Occipital lobe (tissue), 2 donors: ENCODE results near the gene KIAA0930. TPM values are rescaled to one million over a fixed set of nuclear protein-coding genes. Genes with fewer than 3 reads are reported as not detected.

Source experiments
- DNase-seq: peaks from one replicate; lab custom pipeline; 2025; lab: John Stamatoyannopoulos, UW
- total RNA-seq: library from RNA; depleted of rRNA; stranded (reverse); fragments of >200 nt; gene quantifications from one replicate; pipeline ENCODE4 v1.2.3, GENCODE V29; 2014

KIAA0930 gene
- total RNA-seq, 1 donor from 2014 or later, result 61.0 TPM

DNA sequence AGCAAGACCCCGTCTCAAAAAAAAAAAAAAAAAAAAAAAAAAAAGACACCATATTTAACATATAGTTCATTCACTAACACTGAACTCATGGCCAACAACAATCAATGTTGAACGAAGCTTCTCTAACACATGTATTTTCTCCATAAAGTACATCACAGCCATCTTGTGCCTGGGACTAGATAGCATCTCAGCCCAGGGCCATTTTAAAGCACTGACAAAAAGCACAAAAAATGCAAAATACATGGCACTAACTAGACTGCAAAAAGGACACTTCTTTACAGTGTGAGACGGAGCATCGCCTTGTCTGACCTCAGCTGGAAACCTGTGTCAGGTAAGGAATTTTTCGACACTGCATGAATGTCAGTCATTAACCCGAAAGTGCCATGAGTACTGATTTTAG is 23.3 kb downstream of the KIAA0930 start:
- no peak for DNase-seq

DNA sequence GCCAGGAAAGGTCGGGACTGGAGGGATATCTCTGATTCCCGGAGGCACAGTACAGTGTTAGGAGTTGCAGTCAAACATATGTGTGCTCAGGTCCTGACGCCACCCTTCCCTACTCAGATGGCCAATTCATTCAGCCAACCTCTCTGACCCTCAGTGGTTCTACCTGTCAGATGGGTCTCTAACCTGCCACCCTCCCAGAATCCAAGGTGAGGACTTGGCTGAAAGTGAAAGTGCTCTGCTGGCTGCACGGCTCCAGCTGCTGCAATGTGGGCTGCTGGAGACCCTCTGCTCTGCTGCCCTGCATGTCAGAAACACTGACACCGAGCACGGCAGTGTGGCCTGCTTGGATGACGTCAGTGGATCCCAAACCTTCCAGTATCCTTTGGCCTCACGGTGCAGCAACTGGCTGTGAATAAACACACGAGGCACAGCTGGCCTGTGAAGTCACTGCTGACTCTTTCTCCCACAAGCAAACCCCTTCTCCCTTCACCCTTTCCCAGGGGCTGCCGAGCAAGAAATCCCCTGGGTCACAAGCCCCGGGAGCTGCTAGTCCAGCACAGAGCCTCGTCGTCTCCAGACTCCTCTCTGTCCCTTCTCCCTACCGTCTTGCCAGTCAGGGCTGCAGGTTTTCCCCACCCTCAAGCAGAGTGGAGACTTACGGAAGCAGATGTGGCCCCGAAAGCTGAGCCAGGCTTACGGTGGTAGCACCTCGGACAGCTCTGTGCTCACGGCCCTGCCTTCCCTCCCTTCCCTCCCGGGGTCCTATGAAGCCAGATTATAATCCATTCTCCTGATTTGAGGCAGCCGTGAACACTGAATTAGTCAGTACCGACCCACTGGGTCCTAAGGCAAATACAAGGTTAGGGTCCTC is 24.3 kb downstream of the KIAA0930 start:
- DNase-seq, result no peak

DNA sequence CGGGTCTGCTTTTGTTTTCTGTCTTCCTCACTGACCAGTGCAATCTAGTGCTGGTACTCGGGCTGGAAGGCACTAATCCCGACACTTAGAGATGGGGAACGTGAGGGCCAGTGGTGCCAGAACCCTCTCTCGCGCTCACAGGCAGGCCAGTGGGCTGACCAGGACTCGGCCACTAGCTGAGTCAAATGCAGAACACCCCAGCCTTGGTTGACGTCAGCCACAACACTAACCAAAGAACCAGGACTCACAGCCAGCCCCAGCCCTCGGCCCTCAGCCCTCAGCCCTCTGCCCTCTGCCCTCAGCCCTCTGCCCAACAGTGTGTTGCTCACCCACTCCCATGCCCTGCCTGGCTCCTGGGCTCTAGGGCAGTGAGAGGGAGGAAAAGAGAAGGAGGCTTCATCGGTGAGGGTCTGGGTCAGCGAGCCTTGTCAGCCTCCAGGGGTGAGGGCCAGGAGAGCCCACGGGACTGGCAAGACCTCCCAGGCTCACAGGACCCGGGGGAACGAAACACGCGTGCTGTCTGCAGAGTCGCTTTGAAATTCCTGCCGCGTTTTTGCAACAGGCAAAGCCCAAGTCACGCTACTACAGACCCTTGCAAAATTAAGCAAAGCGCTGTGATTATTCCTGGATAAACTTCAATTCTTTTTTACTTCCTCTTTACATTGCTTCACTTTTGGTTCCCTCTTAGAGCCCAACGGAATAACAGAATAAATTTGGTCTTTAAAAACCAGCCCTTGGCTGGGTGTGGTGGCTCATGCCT is 27.5 kb downstream of the KIAA0930 start:
- no peak for DNase-seq

DNA sequence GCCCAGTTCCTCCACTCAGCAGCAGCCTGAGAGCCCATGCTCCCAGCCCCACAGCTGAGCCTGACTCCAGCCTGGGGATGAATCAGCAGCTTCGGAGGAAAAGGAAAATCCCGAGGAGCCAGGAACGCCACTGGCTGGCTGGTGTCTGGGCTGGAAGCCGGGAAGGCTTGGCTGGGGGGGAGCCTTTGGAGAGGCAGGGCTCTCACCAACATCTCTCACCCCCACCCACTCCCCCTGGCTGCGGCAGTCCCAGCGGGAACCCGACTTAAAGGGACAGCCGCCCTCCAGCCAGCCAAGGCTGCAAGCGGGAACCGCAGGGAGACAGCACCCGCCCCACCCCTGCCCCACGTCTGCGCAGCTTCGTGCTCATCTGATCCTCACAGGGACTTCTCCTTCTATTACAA is 28.4 kb downstream of the KIAA0930 start:
- DNase-seq, result peak; percentile 95

DNA sequence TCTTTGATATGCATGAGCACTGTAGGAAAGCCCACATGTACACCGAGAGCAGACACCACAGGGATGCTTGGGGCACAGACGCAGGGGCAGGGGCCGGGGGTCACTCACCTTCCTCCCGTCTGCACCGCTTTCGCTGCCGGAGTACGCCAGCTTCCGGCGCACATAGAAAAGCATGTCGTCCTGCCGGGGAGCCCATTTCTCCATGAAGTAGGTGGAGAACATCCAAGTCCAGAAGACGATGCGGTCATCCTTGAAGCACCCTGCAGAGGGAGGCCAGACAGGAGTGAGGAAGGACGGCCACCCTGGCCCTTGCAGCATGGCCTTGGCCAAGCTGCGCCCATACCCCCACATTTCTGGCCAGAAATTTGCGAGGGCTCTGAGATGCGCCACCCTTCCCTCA is 28.8 kb downstream of the KIAA0930 start:
- DNase-seq, result no peak

DNA sequence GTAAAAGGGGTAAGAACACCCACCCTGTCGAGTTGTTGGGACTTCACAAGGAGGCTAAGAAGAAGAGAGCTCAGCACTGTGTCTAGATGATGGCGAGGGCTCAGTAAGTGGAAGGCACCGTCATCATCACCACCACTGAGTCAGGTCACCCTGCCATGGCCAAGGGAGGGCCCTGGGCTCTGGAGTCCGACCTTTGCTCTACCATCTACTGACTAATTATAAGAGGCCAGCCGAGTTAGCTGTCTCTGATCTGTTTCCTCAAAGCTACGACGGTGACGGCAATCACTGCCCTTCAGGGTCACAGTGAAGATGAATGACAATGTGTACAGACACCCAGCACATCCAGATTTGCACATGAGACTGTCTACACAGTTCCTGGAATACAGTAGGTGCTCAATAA is 29.3 kb downstream of the KIAA0930 start:
- DNase-seq, result no peak

DNA sequence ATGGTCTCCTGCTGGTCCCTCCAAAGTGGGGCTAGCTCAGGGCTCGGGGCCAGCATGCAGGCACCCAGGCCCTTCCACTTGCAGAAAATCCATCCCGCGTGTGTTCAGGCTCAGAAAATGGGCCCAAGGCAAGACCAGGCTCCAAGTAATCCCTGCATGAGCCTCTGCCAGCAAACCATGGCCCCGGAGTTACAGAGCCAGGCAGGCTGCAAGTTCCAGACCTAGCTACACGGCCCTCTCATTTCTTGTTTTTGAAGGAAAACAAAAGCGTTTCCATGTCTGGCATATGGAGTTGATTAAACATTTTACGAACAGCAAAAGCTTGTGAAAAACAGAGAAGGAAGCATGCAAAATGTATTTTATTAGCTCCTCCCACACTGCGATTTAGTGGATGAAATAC is 29.7 kb downstream of the KIAA0930 start:
- DNase-seq, result no peak

DNA sequence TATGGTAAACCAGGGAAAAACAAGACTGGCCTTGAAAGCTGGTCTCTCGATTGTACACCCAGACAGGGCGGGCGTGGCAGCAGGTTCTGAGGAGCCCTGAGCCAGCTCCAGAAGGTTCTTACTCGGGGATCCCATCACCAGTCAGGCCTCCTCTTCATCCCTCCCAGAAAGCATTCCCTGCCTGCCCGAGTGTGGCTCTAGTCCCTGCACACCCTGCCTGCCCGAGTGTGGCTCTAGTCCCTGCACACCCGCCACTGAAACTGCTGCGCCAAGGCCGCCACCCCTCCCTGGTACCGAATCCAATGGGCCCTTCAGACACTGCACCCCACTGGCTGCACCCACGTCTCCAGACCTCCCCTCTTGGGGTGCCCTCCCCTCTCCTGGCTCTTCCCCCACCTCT is 30.1 kb downstream of the KIAA0930 start:
- no peak for DNase-seq

DNA sequence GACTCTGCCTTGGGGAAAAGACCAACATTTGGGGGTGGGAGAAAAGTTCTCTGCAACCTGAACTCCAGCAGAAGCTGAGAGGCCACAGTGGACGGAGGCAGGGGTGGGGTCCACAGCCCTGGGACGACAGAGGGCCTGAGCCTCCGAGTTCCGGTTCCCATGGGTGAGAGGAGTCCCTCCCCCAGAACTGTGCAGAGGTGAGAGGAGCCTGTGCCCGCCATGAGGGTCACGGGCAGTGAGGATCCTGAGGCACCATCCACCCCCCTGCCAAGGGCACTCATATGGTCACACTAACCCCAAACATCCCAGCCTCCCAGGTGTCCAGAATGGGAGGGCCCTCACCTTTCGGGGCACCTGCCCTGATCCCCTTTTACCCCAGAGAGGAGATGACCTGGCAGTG is 30.5 kb downstream of the KIAA0930 start:
- no peak for DNase-seq

DNA sequence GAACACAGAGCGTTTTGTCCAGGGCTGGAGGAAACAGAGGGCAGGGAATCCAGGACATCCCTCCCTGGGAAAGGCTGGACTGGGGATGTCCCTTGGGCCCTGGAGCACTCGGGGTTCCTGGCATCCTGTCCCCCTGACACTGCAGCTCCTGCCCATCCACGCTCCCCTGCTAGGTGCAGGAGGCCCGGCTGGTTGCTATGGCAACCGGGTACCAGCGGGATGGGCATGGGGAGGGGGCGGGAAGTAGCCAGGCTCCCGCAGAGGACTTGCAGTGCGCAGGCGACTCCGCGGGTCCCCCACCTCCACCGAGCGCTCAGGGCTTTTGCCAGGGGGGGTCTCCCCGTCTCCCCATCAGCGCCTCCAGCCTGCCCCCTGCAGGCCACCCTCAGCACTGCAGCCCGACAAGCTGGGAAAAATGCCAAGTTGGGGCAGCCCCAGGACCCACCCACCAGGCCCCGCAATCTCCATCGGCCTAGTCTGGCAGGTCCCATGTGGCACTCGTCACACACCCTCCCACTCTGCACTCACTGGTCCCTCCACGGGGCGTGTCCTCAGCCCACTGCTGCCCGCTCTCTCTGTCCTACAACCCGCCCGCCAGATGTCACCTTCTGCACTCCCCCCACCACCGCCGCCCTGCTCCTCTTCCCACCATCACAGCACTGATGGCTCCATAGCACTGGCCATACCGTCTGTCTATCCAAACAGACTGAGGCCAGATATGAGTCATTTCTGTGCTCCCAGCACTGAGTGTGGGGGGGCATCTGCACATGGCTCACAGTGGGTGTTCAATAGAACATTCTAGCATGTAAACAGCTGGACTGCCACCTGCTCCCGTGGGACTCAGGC is 31.5 kb downstream of the KIAA0930 start:
- DNase-seq, result peak; percentile 90

DNA sequence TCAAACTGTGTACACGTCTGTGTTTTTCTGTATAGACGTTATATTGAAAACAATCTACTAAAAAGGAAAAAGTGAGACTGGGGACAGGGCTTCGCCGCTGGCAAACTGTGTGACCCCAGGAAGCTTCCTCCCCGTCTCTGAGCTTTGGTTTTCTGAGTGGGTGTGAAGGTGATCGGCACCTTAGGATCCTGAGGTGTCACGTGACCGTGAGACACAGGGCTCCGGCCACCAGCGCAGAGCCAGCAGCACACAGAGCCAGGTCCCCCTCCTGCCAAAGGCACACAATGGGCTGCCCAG is 32.0 kb downstream of the KIAA0930 start:
- no peak for DNase-seq

DNA sequence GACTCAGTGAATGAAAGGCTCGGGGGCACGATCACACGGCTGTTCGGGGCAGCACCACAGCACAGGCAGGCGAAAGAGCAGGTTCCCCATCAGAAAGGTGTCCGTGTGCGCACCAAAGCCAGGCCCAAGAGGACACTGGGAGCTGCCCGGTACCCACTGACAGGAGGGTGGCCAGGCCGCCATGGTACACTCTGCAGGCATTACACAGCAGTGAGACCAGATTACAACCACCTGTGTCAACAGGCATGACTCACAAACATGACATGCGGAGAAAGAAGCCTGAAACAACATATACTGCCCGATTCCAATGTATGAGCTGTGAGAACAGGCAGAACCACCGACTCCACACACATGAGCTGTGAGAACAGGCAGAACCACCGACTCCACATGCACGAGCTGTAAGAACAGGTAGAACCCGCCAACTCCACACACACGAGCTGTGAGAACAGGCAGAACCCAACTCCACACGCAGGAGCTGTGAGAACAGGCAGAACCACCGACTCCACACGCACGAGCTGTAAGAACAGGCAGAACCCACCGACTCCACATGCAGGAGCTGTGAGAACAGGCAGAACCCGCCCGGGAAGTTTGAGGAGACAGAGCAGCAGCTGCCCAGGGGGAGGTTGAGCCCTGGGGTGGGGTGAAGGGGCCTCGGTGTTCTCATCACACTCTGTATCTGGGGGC is 32.6 kb downstream of the KIAA0930 start:
- DNase-seq, result peak; percentile 56

DNA sequence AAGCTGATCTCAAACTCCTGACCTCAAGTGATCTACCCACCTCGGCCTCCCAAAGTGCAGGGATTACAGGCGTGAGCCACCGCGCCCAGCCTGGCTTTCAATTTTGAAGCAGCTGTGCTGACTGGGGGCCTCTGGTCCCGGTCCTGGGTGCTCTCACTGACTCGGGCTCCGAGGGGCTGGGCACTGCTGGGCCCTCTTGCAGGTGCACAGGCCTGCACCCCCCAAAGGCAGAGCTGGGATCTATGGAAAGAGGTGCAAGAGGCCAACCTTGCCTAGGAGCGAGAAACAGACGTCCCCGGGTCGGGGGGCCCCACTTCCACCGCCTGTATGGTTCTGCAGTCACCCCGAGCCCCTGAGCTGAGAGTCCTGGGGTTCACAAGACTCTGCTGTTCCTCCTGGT is 33.2 kb downstream of the KIAA0930 start:
- no peak for DNase-seq

DNA sequence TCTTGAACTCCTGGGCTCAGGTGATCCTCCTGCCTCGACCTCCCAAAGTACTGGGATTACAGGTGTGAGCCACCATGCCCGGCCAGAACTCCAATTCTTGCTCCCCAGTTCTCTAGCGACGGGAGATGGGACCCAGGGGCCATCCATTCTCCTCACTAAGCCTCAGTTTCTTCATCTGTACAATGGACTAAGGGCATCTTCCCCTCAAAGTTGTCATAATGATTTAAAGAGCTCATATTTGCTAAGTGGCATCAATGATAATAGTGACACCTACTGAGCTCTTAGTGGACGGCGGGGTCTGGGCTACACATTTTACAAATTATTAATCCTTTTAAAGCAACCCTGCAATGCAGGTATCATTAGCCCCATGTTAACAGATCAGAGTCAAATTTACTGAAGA is 34.5 kb downstream of the KIAA0930 start:
- DNase-seq, result no peak

DNA sequence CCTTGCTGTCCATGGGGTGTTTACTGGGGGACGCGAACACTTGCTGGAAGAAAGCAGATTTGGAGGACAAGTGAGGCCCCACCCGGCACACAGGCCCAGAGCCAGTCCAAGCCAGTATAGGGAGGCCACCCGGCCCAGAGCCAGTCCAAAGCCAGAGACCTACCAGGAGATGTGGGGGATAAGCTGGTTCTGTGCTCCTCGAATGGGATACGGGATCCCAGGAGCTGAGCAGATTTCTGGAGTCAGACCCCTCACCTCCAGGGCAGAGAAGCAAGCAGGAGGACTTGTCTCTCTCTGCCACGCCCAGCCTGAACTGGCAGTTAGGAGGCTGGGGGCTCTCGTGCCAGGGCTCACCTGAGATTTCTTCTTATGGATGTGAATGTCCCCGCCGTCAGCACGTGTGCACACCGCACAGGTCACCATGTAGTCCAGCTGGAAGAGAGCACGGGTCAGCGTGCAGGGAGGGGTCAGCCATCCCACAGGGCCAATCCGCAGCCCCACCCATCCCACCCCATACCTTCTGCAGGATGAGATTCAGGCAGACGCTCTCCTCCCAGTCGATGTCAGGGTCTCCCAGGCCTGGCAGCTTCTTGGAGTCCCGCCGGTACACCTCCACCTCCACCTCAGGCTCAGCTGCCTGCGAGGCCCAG is 35.3 kb downstream of the KIAA0930 start:
- no peak for DNase-seq

DNA sequence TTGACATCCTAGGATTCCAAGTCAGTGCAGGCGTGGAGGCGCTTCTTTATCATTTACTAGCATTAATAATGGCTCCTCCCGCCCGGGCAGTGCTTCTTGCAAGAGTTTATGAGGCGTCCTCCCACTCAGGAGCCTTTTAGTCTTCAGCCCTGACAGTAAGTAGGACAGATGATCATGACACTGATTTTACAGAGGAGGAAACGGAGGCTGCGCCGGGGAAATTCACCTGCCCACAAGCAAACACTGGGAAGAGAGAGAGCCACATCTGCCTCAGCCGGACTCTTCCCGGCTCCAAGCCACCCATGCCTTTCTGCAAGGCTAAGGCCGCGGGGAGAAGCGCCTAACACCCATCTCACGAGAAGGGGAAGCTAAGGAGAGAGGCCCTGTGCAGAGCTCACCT is 35.9 kb downstream of the KIAA0930 start:
- DNase-seq, result no peak

DNA sequence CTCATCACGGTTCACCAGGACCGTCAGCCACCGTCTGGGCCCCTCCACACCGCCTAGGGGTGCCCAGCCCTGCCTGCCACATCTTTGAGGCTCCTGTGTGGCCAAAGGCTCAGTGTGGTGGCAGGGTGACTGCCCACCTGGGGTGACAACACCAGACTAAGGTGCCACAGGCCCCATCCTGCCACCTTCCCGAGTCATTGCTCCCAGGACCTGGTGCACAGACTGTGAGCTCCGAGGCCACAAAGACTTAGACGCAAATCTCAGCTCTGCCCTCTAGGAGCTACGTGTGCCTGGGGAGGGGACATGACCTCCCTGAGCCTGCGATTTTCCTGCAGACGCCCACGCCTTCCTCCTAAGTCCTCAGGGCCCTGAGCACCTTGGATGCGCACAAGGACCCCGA is 36.5 kb downstream of the KIAA0930 start:
- DNase-seq, result no peak

DNA sequence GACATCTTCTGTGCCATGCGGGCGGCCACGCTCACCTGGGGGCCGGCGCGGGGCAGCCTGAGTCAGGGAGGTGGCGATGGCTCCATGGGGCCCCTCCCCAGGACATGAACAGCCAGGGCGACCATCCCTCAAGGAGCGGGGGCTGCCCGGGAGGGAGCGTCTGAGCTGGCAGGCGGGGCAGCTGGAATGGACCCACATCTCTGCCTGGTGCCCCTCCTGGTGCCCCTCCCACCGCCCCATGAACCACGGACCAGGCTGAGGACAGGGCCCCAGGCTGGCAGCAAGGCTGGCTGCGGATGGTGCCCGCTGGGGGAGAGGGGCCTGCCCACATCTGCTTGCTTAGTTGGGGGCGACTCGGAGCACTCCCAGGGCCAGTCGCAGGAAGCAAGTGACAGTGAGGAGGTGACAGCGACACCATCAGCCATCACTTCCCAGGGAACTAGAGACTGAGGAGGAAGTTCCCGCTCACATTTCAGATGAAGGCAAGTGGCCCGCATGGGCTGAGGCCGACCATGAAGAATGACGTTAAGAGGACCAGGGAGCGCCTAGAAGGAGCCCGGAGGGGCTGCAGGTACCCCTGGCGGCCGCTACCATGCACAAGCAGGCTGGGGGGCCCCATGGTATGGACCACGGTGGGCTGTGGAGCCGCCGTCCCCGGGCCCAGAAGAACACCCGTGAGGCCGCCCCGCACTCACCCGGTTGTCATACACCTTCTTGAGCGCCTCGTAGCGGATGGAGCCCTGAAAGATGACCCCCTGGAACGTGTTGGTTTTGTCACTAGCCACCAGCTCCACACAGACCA is 37.3 kb downstream of the KIAA0930 start:
- no peak for DNase-seq

DNA sequence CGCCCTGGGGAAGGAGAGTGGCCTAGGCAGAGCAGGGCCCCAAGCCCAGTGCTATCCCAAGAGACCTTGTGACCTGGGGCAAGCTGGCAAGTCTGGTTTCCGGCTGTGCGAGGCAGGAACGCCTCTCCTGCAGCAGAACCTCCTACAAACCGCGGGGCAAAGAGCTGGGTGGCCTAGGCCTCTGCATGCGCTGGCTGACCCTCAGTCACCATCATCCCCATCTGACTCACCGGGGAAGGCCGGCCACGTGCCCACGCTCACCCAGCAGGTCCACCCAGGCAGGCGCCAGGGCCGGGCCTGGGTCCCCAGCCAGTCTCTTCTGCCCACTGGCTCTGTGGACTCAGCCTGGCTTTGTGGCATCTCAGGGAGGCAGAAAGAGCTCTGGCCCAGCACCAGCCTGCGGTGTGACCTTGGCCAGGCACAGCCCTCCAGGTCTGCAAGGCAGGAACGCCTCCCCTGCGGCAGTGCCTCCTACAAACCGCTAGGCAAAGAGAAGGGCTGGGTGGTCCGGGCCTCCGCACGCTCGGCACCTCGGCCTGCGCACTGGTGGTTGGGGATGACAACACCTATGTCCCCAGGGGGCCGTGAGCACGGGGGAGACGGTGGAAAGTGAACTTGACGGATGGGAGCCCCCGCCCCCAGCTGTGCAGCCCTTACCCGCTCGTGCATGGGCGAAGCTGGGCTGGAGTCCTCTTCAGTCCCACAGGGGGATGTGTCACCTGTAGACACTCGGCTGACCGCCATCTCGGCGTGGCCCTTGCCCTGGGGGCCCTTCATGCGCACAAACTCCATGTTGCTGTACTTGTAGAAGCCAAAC is 38.2 kb downstream of the KIAA0930 start:
- DNase-seq, result no peak
